Vagina (tissue), 2 donors: ENCODE results near the gene TUBE1. TPM values are rescaled to one million over a fixed set of nuclear protein-coding genes. Genes with fewer than 3 reads are reported as not detected.
"Not testable (repeated sequence)": the region's sequence is repeated elsewhere in the genome, so short reads cannot be mapped to it uniquely, and the experiment has no call there.

Source experiments
- DNase-seq, 2 donors: peaks; one replicate each; pipeline ENCODE4 v3.0.0-alpha.2; 2017; ENCODE audit errors: extremely low spot score in 2 of 2
- H3K27ac ChIP-seq: fragments of 200-600 bp; sonication (generic); one replicate; pipeline ENCODE4 v1.5.1; 2019
- H3K27me3 ChIP-seq: fragments of 200-600 bp; sonication (generic); one replicate; pipeline ENCODE4 v1.5.1; 2019
- H3K36me3 ChIP-seq, 2 donors: fragments of 200-600 bp; sonication (generic); one replicate each; pipeline ENCODE4 v1.5.1; 2017 to 2019
- H3K4me1 ChIP-seq: fragments of 200-600 bp; sonication (generic); one replicate; pipeline ENCODE4 v1.5.1; 2019
- H3K4me3 ChIP-seq, 2 donors: fragments of 200-600 bp; sonication (generic); 1 replicate in 1 of 2; 2 replicates in 1 of 2; pipeline ENCODE4 v1.5.1; 2016 to 2019
- H3K9me3 ChIP-seq: fragments of 200-600 bp; sonication (generic); one replicate; pipeline ENCODE4 v1.5.1; 2019
- CTCF ChIP-seq, 3 experiments: fragments of 450-650 bp in 2 of 3; fragments of 200-600 bp in 1 of 3; sonication (generic) in 1 of 3; IDR thresholded peaks; one replicate each; pipeline ENCODE4 v1.5.1; 2017 to 2019; ENCODE audit warnings: antibody characterized with exemption in 3 of 3, mild to moderate bottlenecking in 2 of 3, moderate library complexity in 2 of 3
- POLR2A ChIP-seq, 2 donors: fragments of 450-650 bp; IDR thresholded peaks; one replicate each; pipeline ENCODE4 v1.6.1; 2017; ENCODE audit warnings: antibody characterized with exemption in 2 of 2, mild to moderate bottlenecking in 2 of 2, moderate library complexity in 2 of 2
- POLR2AphosphoS5 ChIP-seq, 2 donors: sonication (generic); formaldehyde crosslinking; IDR thresholded peaks; one replicate each; pipeline ENCODE4 v1.9.0; 2017; ENCODE audit warnings: antibody characterized with exemption in 2 of 2, mild to moderate bottlenecking in 2 of 2, low read depth in 1 of 2; ENCODE audit not compliant: insufficient read depth in 1 of 2
- intact Hi-C: fragments of 100-400 bp; cut with DNase I; formaldehyde crosslinking; loops from one replicate; pipeline ENCODE4 v1.15.1; 2023
- total RNA-seq: library from RNA; depleted of rRNA; stranded (reverse); fragments of >200 nt; gene quantifications from one replicate; pipeline ENCODE4 v1.2.3, GENCODE V29; 2016

The TUBE1 gene
- total RNA-seq, 1 donor from 2014 or later, result 38.8 TPM

DNA sequence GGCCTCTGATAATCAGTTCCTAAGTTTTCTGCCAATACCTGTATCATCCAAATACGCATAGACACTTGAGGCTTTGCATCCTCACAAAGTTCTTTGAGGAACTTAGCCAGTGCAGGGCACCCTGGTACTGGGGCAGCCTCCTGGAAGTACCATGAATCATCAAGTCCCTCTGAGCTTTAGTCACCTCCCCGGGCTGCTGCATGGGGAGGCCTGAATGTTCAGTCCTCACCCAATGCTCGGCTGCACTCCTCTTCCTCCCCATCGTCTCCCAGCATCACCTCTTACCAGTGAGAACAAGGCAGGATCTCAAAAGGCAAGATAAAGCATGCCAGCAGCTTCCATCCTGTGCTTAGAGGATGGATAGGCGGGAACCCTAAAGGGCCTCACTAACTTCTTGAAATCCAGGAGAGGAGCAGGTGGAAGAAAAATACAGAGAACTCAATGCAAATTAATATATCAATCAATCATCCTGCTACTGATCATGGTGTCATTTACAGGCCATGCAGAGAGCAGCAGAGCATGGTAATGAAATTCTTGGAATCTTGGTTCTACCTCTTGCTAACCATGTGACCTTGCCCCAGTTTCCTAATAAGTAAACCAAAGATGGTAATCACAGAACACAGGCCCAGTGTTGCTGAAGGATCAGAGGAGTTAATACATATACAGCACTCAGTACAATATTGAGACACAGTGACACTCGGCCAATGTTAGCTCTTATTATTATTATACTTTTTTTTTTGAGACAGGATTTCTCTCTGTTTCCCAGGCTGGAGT is 38.1 kb downstream of the TUBE1 start:
- H3K36me3 ChIP-seq, result no peaks in the 10 kb centered on the region
- intact Hi-C loops, result no loop called here
- no peak for DNase-seq
- H3K9me3 ChIP-seq, result no peaks in the 10 kb centered on the region
- TF ChIP-seq POLR2AphosphoS5 (IDR thresholded peaks at IDR 0.05; ENCODE audit: insufficient read depth in 1 of 2, low read depth in 1 of 2), result no peak
- TF ChIP-seq POLR2A (IDR thresholded peaks at IDR 0.05), result no peak
- peaks cover under 1% of the 10 kb centered on the region for H3K4me1 ChIP-seq
- no peak overlapping the region for H3K4me3 ChIP-seq
- no peaks in the 10 kb centered on the region for H3K27me3 ChIP-seq
- H3K27ac ChIP-seq, result no peak overlapping the region

DNA sequence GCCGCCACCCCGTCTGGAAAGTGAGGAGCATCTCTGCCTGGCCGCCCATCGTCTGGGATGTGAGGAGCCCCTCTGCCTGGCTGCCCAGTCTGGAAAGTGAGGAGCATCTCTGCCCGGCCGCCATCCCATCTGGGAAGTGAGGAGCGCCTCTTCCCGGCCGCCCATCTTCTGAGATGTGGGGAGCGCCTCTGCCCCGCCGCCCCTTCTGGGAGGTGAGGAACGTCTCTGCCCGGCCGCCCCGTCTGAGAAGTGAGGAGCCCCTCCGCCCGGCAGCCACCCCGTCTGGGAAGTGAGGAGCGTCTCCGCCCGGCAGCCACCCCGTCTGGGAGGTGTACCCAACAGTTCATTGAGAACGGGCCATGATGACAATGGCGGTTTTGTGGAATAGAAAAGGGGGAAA is 39.8 kb downstream of the TUBE1 start:
- H3K36me3 ChIP-seq, H3K9me3 ChIP-seq, intact Hi-C loops, H3K4me1 ChIP-seq, H3K4me3 ChIP-seq, DNase-seq, H3K27ac ChIP-seq, H3K27me3 ChIP-seq: not testable (repeated sequence)

- H3K27ac ChIP-seq, result no peak overlapping the region
- H3K4me3 ChIP-seq, result no peak overlapping the region
- no peak for DNase-seq
- no peaks in the 10 kb centered on the region for H3K27me3 ChIP-seq
- intact Hi-C loops, result loop anchor here (5.0 kb wide), 1 partner anchor 338 kb away; no protein-coding TSS in a partner anchor
- H3K9me3 ChIP-seq, result no peaks in the 10 kb centered on the region
- peaks cover 6% of the 10 kb centered on the region for H3K4me1 ChIP-seq
- TF ChIP-seq POLR2AphosphoS5 (IDR thresholded peaks at IDR 0.05; ENCODE audit: insufficient read depth in 1 of 2, low read depth in 1 of 2) (no peak), CTCF (IDR thresholded peaks at IDR 0.05) (no peak), POLR2A (IDR thresholded peaks at IDR 0.05) (no peak)
- no peaks in the 10 kb centered on the region for H3K36me3 ChIP-seq
These were observed 42.4 kb downstream of the TUBE1 start for GRCh38 chr6:112044856-112045255.

DNA sequence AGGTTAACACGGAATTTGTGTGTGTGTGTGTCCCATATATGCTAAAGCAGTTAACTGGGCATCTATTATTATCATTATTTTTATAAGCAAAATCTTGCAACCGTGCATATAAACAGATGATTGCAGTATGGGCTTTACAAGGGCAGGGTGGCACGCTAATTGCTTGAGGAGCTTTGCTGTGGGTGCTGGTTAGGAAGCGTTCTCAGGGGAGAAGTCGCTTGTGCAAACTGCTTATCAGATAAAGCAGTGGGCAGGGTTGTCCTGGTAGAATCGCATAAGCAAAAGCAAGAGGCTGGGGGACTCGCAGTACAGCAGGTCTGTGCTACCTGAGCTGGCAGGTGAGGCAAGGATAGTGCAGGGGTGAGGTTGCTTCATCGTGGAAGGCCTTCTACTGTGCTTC is 43.1 kb downstream of the TUBE1 start:
- Histone ChIP-seq H3K36me3 (no peaks in the 10 kb centered on the region), H3K27me3 (no peaks in the 10 kb centered on the region), H3K27ac (peak overlapping the region; percentile 88), H3K4me3 (no peak overlapping the region), H3K9me3 (no peaks in the 10 kb centered on the region), H3K4me1 (peaks cover 6% of the 10 kb centered on the region)
- no peak for TF ChIP-seq CTCF (IDR thresholded peaks at IDR 0.05)
- no peak for TF ChIP-seq POLR2AphosphoS5 (IDR thresholded peaks at IDR 0.05; ENCODE audit: insufficient read depth in 1 of 2, low read depth in 1 of 2)
- TF ChIP-seq POLR2A (IDR thresholded peaks at IDR 0.05), result no peak
- DNase-seq, result no peak
- intact Hi-C loops, result loop anchor here (5.0 kb wide), 1 partner anchor 337 kb away; no protein-coding TSS in a partner anchor

- TF ChIP-seq POLR2A (IDR thresholded peaks at IDR 0.05), result peak in 1 of 2 donors; percentile 22
- TF ChIP-seq POLR2AphosphoS5 (IDR thresholded peaks at IDR 0.05; ENCODE audit: insufficient read depth in 1 of 2, low read depth in 1 of 2), result peak; percentile 48 to 81
- TF ChIP-seq CTCF (IDR thresholded peaks at IDR 0.05), result peak; percentile 82 to 96 (median 92)
- intact Hi-C loops, result loop anchor here (2.0 to 5.0 kb wide), 2 partner anchors 171 to 336 kb away; partner anchors contain the start of gene FYN
These were observed 44.0 kb downstream of the TUBE1 start for GRCh38 chr6:112043032-112044007.

More at GRCh38 chr6:112043032-112044007, 44.0 kb downstream of the TUBE1 start:
- no peaks in the 10 kb centered on the region for H3K9me3 ChIP-seq
- H3K27ac ChIP-seq, result peak overlapping the region; percentile 88
- DNase-seq, result no peak
- no peaks in the 10 kb centered on the region for H3K27me3 ChIP-seq
- H3K4me3 ChIP-seq, result peak overlapping the region; percentile 58 to 60
- peaks cover 15% of the 10 kb centered on the region for H3K4me1 ChIP-seq
- no peaks in the 10 kb centered on the region for H3K36me3 ChIP-seq
